HG03039 (cell line): ENCODE measurements around the gene HNRNPL.
"Not testable (repeated sequence)": the region's sequence is repeated elsewhere in the genome, so short reads cannot be mapped to it uniquely, and the experiment has no call there.

Experiments
- ATAC-seq: cut with Tn5 transposase; IDR thresholded peaks from one replicate; pipeline ENCODE4 v1.9.1; 2021; ENCODE audit warnings: mild to moderate bottlenecking, moderate library complexity; ENCODE audit not compliant: unreplicated experiment

The HNRNPL gene

DNA sequence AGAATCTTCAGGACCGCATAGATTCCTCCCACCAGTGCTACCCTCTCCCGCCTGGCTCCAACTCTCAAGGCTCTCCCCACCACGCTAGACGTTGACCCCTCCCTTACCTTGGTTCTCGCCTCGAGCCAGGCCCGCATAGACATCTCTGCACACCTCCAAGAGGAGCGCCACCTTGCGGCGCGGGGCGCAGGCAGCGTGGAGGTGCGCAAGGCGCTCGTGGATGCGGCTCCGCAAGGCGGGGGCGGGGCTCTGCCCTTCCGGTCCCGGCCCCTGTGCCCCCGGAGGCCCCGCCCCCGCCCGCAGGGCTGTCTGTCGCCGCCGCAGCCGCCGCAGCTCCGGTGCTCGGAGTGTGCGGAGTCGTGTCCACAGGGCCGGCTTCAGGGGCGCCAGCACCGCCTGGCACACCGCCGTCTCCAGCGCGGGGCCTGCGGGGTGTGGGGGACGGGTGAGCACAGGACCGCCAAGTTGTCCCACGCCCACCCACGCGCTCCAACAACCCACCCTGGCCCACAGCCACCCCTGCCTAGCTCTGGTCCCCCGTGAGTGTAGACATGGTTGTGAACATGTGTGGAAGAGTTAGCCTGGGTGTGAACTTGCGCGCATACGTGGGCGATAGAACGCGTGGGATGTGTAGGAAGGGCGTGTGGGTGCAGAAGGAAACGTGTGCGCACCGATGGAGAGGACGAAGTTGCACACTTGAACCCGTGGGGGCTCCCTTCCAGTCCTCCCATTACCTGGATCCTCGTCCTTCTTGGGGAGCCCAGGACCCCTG lies 20.2 kb upstream of the HNRNPL start:
- peak; percentile 66 for ATAC-seq

DNA sequence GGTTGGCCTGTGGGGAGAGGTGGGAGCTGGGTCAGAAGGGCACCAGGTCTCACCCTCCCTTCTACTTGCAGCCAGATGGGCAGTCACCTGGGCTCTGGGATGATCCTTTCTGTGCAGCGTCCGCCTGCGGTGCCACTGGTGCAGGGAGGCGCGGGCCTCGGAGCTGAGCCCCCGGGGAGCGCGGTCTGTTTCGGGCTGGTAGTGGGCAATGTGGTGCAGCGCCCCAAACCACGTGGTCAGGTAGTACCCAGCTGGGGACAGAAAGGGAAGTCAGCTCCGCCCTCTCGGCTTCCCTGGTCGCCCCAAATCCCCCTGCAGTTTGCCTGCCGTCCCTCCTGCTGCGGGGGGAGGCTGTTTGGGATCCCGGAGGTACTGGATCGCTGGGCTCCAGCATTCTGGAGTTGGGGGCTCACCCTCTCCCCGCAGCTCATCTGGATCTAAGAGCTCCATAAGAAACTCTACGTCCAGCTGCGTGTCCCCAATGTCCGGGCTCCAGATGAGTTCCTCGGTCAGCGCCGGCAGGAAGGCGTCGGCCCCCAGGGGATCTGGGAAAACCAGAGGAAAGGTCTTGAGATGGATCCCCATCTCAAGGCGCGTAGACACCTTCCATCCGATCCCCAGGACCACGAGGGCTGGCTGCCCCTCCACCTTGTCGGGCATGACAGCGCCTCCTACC lies 19.5 kb upstream of the HNRNPL start:
- ATAC-seq = peak; percentile 14

DNA sequence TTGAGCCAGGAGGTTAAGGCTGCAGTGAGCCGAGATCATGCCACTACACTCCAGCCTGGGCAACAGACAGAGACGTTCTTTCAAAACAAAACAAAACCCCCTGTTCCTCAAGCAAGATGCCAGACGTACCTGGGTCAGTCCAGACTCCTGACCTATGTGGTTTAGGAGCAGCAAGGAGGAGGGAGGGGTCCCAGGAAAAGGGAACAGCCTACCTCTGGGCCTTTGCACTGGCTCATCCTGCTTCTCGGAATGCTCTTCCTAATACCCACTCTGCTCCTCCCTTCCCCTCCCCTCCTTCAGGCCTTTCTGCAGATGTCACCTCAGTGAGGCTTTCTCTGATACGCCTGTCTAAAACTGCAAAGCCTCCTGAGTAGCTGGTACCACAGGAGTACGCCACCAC lies 18.8 kb upstream of the HNRNPL start:
- ATAC-seq = no peak

- no peak for ATAC-seq
Observed at GRCh38 chr19:38867171-38867780, 17.5 kb upstream of the HNRNPL start.

DNA sequence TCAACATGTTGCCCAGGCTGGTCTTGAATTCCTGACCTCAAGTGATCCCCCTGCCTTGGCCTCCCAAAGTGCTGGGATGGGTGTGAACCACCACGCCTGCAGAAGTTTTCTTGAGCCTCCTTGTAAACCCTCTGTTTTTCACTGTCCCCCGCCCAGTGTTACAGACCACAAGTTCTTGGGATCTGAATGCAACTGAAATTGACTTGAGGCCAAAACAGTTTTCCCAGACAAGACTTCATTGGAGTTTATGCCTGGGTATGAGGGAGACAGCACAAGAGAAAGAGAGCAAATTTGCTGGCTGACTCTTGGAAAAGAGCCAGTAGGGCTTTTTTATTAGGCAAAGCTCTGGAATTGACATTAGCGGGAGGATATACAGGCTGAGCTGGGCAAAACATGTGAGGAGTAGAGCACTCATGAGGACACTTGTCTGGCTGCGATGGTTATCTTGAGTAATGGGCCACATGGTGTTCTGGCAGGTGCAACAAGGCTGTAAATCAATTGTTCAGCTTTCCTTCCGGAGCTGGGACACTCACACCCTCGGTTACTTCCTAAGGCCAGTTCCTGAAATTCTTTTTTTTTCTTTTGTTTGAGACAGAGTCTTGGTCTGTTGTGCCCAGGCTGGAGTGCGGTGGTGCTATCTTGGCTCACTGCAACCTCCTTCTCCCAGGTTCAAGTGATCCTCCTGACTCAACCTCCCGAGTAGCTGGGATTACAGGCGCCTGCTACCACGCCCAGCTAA lies 12.7 kb upstream of the HNRNPL start:
- ATAC-seq = no peak

DNA sequence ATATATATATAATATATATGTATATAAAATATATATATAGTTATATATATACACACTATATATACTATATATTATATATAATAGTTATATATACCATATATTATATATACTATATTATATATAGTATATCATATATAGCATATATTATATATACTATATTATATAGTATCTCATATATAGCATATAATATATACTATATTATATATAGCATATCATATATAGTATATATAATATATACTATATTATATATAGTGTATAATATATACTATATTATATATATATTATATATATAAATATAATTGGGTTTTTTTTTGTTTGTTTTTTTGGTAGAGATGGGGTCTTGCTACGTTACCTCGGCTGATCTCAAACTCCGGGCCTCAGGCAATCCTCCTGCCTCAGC lies 11.6 kb upstream of the HNRNPL start:
- no peak for ATAC-seq

- not testable (repeated sequence) for ATAC-seq
Observed at GRCh38 chr19:38859631-38860204, 9.9 kb upstream of the HNRNPL start.

DNA sequence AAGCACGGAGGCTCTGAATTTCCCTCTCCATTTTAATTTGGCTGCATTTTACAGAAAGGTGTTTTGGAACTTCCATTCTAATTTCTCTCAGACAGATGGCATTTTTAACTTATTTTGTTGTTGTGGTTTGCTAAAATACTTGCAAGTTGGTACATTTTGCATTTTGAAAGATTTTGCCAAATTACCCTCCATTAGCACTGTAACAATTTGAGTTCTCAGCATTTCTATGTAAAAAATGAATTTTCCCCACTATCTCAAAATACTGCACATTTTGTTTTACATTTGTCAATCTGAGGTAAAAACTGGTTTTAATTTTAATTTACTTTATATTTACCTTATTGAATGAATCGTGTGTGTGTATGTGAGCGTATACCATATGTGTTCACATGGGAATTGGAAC lies 7.0 kb upstream of the HNRNPL start:
- no peak for ATAC-seq

GRCh38 chr19:38855751-38856150 lies 6.0 kb upstream of the HNRNPL start:
- not testable (repeated sequence) for ATAC-seq

- ATAC-seq = not testable (repeated sequence)
Observed at GRCh38 chr19:38854961-38855360, 5.2 kb upstream of the HNRNPL start.

DNA sequence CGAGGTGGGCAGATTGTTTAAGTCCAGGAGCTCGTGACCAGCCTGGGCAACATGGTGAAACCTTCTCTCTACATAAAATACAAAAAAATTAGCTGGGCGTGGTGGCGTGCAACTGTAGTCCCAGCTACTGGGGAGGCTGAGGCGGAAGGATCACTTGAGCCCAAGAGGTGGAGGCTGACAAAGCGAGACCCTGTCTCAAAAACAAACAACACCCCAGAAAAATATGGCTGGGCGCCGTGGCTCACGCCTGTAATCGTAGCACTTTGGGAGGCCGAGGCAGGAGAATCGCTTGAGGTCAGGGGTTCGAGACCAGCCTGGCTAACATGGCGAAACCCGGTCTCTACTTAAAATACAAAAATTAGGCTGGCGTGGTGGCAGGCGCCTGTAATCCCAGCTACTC lies 3.4 kb upstream of the HNRNPL start:
- ATAC-seq = no peak

DNA sequence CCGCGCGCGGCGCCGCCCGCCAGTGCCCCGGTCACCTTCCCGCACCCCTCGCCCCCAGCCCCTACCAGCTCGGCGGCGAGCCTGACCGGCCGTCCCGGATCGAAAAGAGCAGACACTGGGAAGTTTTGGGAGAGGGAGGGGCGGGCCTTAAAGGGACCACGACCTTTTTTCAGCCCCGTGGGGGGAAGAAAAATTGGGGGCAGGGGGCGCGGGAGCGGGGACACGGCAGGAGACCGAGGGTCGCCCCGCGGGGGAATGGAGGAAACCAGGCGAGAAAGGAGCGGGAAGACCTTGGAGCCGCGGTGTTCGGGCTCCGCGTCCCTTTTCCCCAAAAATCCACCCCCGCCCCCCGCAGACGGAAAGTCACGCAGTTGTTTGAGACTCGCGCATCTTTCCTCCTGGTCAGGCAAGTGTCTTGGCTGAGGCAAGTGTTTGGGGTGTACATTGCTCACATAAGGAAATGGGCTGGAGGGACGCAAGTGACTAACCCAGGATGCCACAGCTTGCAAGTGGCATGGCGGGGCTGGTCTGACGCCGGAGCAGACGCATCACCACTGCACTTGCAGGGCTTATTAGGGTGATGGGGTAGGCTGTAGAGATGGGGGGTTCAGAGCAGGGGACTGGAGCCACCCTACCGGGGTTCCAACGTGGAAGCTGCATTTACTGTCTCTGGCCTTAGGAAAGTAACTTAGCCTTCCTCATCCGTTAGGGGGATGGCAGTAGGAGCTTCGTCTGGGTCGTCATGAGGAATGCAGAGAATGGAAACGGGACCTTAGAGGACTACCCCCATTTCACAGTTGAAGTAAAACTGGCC lies 2.7 kb upstream of the HNRNPL start:
- ATAC-seq = no peak

- no peak for ATAC-seq
Observed at GRCh38 chr19:38851622-38852230, 1.9 kb upstream of the HNRNPL start.

GRCh38 chr19:38850976-38851621 lies 1.3 kb upstream of the HNRNPL start:
- no peak for ATAC-seq

GRCh38 chr19:38850436-38850975 lies 720 bp upstream of the HNRNPL start:
- peak; percentile 57 for ATAC-seq

DNA sequence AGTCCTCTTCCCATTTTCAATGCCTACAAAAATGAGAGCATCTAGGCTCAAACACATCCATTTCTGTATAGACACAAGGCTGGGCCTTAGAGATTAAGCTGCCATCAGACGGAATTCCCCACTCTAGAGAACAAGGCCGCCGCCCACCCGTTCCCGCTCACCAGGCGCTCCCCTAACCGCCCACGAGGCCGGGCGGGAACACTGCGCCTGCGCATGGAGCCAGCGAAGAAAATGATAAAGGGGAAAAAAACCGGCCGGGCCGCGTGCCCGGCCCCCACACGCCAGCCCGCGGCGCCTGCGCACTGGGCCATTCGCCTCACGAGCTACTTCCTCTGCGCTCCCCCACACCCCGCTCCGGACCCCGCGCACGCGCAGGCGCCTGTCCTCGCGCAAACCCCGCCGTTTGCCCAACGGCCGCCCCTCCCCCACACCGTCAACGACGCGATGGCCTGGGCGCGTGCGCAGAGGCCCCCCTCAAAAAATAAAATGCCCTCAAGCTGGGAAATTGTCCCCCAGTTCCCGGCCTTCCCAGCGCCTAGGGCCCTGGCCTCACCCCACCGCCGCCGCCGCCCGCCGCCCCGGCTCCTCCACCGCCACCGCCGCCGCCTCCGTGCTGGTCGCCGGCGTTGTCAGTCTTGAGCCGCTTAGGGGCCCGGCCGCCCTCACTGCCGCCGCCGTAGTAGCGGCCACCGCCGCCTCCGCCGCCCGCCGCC lies 483 bp downstream of the HNRNPL start:
- ATAC-seq = peak; percentile 30

- no peak for ATAC-seq
Observed at GRCh38 chr19:38848299-38849146, 1.3 kb downstream of the HNRNPL start.
